Liver (tissue), 9 donors: Measurements from ENCODE around the gene C16orf86. TPM values are rescaled to one million over a fixed set of nuclear protein-coding genes. Genes with fewer than 3 reads are reported as not detected.

Experiments
- DNase-seq: peaks from one replicate; pipeline ENCODE4 v3.0.0-alpha.2; 2017; ENCODE audit warnings: low spot score
- H3K27ac ChIP-seq, 2 donors: one replicate each; pipeline ENCODE4 v1.7.0; 2013; ENCODE audit warnings: inconsistent platforms in 2 of 2, low read length in 2 of 2, control low read depth in 1 of 2, low read depth in 1 of 2, mild to moderate bottlenecking in 1 of 2
- H3K27me3 ChIP-seq, 4 donors: one replicate each; pipeline versions ENCODE4 v1.6.1 to v1.7.0; 2013; ENCODE audit warnings: low read length in 3 of 4, inconsistent platforms in 1 of 4, mild to moderate bottlenecking in 1 of 4, moderate library complexity in 1 of 4; ENCODE audit not compliant: control insufficient read depth in 4 of 4, insufficient read depth in 4 of 4
- H3K36me3 ChIP-seq, 4 donors: one replicate each; pipeline versions ENCODE4 v1.6.1 to v1.7.0; 2013; ENCODE audit warnings: low read length in 3 of 4, mild to moderate bottlenecking in 3 of 4, low read depth in 1 of 4, moderate library complexity in 1 of 4; ENCODE audit not compliant: control insufficient read depth in 4 of 4, insufficient read depth in 3 of 4
- H3K4me1 ChIP-seq, 4 donors: one replicate each; pipeline versions ENCODE4 v1.6.1 to v1.7.0; 2013; ENCODE audit warnings: low read length in 3 of 4, mild to moderate bottlenecking in 3 of 4, moderate library complexity in 1 of 4; ENCODE audit not compliant: control insufficient read depth in 4 of 4, insufficient read depth in 4 of 4
- H3K4me3 ChIP-seq, 3 donors: one replicate each; pipeline versions ENCODE4 v1.6.1 to v1.7.0; 2013; ENCODE audit warnings: low read length in 3 of 3, control low read depth in 1 of 3, low read depth in 1 of 3, mild to moderate bottlenecking in 1 of 3
- H3K9ac ChIP-seq, 2 donors: one replicate each; pipeline ENCODE4 v1.7.0; 2013; ENCODE audit warnings: low read length in 2 of 2, mild to moderate bottlenecking in 2 of 2, moderate library complexity in 2 of 2, control low read depth in 1 of 2, low read depth in 1 of 2
- H3K9me3 ChIP-seq, 4 donors: one replicate each; pipeline versions ENCODE4 v1.6.1 to v1.7.0; 2013; ENCODE audit warnings: low read length in 3 of 4; ENCODE audit not compliant: control insufficient read depth in 4 of 4
- CTCF ChIP-seq: fragments of 150-350 bp; IDR thresholded peaks from 2 replicates; pipeline ENCODE4 v1.5.1; 2017; ENCODE audit warnings: improper control_type of control experiment, low read depth, low read length; ENCODE audit not compliant: missing input control
- EGR1 ChIP-seq, 2 donors: IDR thresholded peaks; 2 replicates each; pipeline ENCODE4 v1.6.1; 2016 to 2018; ENCODE audit warnings: antibody characterized with exemption in 2 of 2, low read depth in 2 of 2
- FOXA1 ChIP-seq: IDR thresholded peaks from 2 replicates; pipeline ENCODE4 v1.6.1; 2016; ENCODE audit warnings: antibody characterized with exemption
- FOXA2 ChIP-seq: IDR thresholded peaks from 2 replicates; pipeline ENCODE4 v1.6.1; 2016; ENCODE audit warnings: antibody characterized with exemption
- GABPA ChIP-seq, 2 donors: IDR thresholded peaks in 1 of 2; conservative IDR thresholded peaks in 1 of 2; 2 replicates each; pipeline ENCODE4 v1.6.1; 2016; ENCODE audit warnings: antibody characterized with exemption in 2 of 2, mild to moderate bottlenecking in 1 of 2, moderate library complexity in 1 of 2
- HNF4A ChIP-seq, 2 donors: conservative IDR thresholded peaks; 2 replicates each; pipeline ENCODE4 v1.6.1; 2016; ENCODE audit warnings: antibody characterized with exemption in 2 of 2, mild to moderate bottlenecking in 2 of 2
- HNF4G ChIP-seq: IDR thresholded peaks from 2 replicates; pipeline ENCODE4 v1.6.1; 2016; ENCODE audit warnings: antibody characterized with exemption
- JUND ChIP-seq, 2 donors: IDR thresholded peaks; 2 replicates each; pipeline ENCODE4 v1.6.1; 2016; ENCODE audit warnings: antibody characterized with exemption in 2 of 2
- NR2F2 ChIP-seq: IDR thresholded peaks from 2 replicates; pipeline ENCODE4 v1.6.1; 2016; ENCODE audit warnings: antibody characterized with exemption
- RAD21 ChIP-seq, 2 donors: IDR thresholded peaks; 2 replicates each; pipeline ENCODE4 v1.6.1; 2016; ENCODE audit warnings: antibody characterized with exemption in 2 of 2, mild to moderate bottlenecking in 2 of 2
- RXRA ChIP-seq, 2 donors: IDR thresholded peaks; 2 replicates each; pipeline ENCODE4 v1.6.1; 2017 to 2018; ENCODE audit warnings: antibody characterized with exemption in 2 of 2, mild to moderate bottlenecking in 1 of 2
- SP1 ChIP-seq: IDR thresholded peaks from 2 replicates; pipeline ENCODE4 v1.6.1; 2018; ENCODE audit warnings: antibody characterized with exemption, mild to moderate bottlenecking
- TAF1 ChIP-seq: conservative IDR thresholded peaks from 2 replicates; pipeline ENCODE4 v1.6.1; 2016; ENCODE audit warnings: antibody characterized with exemption, mild to moderate bottlenecking
- ZBTB33 ChIP-seq: IDR thresholded peaks from 2 replicates; pipeline ENCODE4 v1.6.1; 2016; ENCODE audit warnings: antibody characterized with exemption
- WGBS: extraction: QIAGEN DNeasy Blood & Tissue Kit; methylation state at CpG from one replicate; pipeline ENCODE4 v1.1.7; 2013; 5-methylcytosine and 5-hydroxymethylcytosine counted together
- polyA plus RNA-seq, 2 donors: library from polyadenylated mRNA; stranded (reverse) in 1 of 2; unstranded in 1 of 2; fragments of 200-250 nt in 1 of 2; fragments of >200 nt in 1 of 2; fragmentation: Nextera tagmentation in 1 of 2; extraction: Ambion mirVana in 1 of 2; gene quantifications; one replicate each; pipeline versions ENCODE4 v1.2.1 to v1.2.3, GENCODE V29; 2013 to 2015
- total RNA-seq, 2 donors: library from RNA; depleted of rRNA; stranded (reverse); fragments of >200 nt; gene quantifications; one replicate each; pipeline ENCODE4 v1.2.3, GENCODE V29; 2014
- TF ChIP-seq, protein P1 (sequence below): IDR thresholded peaks from 2 replicates; pipeline ENCODE4 v1.6.1; 2016; ENCODE audit warnings: antibody characterized with exemption
- TF ChIP-seq, protein P2 (sequence below): IDR thresholded peaks from 2 replicates; pipeline ENCODE4 v1.6.1; 2016; ENCODE audit warnings: antibody characterized with exemption, mild to moderate bottlenecking
- donor health status: healthy.
- donor health status: healthy.
- donor health status: healthy.
- donor health status: healthy.
- donor health status: healthy.

The C16orf86 gene
- total and polyA plus RNA-seq, 4 donors = 1.2 to 2.6 (median 2.1) TPM

DNA sequence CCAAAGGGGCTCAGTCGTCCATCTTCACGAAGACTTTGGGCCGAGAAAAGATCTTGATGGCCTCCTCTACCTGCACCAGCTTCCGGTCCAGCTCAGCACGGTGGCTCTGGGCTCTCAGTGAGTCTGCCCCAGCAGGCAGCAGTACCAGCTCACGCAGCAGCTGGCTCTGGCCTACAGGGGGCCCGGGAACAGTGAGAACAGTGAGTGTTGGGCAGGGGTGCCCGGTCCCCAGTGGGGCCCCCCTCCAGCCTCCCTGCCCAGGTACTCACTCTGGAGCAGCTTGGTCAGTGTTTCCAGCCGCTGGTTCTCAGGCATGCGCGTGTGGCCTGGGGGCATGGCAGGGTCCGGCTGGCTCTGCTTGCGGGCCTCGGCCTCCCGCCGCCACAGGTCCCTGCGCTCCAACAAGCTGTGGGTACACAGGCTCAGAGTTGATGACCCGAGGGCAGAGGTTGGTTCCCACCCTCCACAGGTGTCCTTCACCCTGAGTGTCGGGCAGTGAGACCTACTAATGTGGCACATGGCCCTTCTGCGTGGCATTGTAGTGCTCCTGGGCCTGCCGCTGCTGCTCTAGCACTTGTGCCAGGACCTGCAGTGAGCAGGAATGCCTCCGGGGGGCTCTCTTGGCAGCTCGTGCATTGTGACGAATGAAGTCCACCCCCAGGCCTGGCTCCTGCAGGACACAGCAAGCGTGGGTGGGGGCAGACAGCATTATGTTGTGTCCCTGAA, 3.3 kb upstream of the C16orf86 start:
- Histone ChIP-seq H3K36me3 (no peaks in the 10 kb centered on the region), H3K27ac (peak overlapping the region; percentile 58 to 71), H3K9me3 (no peaks in the 10 kb centered on the region), H3K4me1 (peaks cover 23 to 75% (median 56%) of the 10 kb centered on the region in 4 donors), H3K9ac (peak overlapping the region in 1 of 2 donors; percentile 40), H3K4me3 (no peak overlapping the region), H3K27me3 (no peaks in the 10 kb centered on the region)
- TF ChIP-seq JUND (IDR thresholded peaks at IDR 0.05) (no peak), RXRA (IDR thresholded peaks at IDR 0.05) (peak; percentile 63 to 67), HNF4G (no peak), SP1 (peak; percentile 60), ZBTB33 (no peak), EGR1 (IDR thresholded peaks at IDR 0.05; ENCODE audit: low read depth in 2 of 2) (no peak), CTCF (peak; percentile 16), GABPA (IDR thresholded peaks at IDR 0.05 in 1 of 2, conservative IDR thresholded peaks at IDR 0.05 in 1 of 2) (no peak), HNF4A (conservative IDR thresholded peaks at IDR 0.05) (peak; percentile 80 to 86), RAD21 (IDR thresholded peaks at IDR 0.05) (peak in 1 of 2 donors; percentile 19)
- TF ChIP-seq, protein P1, sequence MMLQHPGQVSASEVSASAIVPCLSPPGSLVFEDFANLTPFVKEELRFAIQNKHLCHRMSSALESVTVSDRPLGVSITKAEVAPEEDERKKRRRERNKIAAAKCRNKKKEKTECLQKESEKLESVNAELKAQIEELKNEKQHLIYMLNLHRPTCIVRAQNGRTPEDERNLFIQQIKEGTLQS = no peak
- WGBS = 54% methylated on average over 25 of the region's 25 CpGs
- no peak for DNase-seq

DNA sequence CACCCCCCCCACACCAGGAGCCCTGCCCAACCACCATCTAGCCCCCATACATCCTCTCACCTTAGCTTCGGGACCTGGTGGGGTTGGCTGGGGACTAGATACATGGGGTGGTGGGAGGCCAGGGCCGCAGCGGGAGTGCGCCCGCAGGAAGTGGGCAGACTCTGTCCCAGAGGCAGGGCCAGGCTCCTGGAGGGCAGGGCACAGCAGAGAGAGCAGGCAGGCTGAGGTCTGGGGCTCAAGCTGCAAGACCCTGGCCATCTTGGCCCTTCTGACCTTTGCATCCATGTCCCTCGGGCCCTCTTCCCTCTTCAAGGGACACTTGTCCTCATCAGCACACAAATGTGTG, 2.8 kb upstream of the C16orf86 start:
- Histone ChIP-seq H3K9me3 (no peaks in the 10 kb centered on the region), H3K4me1 (peaks cover 25 to 80% (median 60%) of the 10 kb centered on the region in 4 donors), H3K36me3 (no peaks in the 10 kb centered on the region), H3K27ac (peak overlapping the region; percentile 58 to 71), H3K4me3 (no peak overlapping the region), H3K27me3 (no peaks in the 10 kb centered on the region), H3K9ac (no peak overlapping the region)
- no peak for TF ChIP-seq RAD21 (IDR thresholded peaks at IDR 0.05)
- TF ChIP-seq, protein P1 = no peak
- WGBS = 88% methylated on average over 6 of the region's 6 CpGs
- DNase-seq = no peak

- Histone ChIP-seq H3K36me3 (no peaks in the 10 kb centered on the region), H3K4me3 (no peak overlapping the region), H3K27me3 (no peaks in the 10 kb centered on the region), H3K9ac (no peak overlapping the region), H3K4me1 (peaks cover 24 to 80% (median 58%) of the 10 kb centered on the region in 4 donors), H3K27ac (peak overlapping the region in 1 of 2 donors; percentile 58), H3K9me3 (no peaks in the 10 kb centered on the region)
- 92% methylated on average over 4 of the region's 4 CpGs for WGBS
- no peak for DNase-seq
- TF ChIP-seq RXRA (IDR thresholded peaks at IDR 0.05) = no peak
- no peak for TF ChIP-seq SP1
- TF ChIP-seq, protein P2, sequence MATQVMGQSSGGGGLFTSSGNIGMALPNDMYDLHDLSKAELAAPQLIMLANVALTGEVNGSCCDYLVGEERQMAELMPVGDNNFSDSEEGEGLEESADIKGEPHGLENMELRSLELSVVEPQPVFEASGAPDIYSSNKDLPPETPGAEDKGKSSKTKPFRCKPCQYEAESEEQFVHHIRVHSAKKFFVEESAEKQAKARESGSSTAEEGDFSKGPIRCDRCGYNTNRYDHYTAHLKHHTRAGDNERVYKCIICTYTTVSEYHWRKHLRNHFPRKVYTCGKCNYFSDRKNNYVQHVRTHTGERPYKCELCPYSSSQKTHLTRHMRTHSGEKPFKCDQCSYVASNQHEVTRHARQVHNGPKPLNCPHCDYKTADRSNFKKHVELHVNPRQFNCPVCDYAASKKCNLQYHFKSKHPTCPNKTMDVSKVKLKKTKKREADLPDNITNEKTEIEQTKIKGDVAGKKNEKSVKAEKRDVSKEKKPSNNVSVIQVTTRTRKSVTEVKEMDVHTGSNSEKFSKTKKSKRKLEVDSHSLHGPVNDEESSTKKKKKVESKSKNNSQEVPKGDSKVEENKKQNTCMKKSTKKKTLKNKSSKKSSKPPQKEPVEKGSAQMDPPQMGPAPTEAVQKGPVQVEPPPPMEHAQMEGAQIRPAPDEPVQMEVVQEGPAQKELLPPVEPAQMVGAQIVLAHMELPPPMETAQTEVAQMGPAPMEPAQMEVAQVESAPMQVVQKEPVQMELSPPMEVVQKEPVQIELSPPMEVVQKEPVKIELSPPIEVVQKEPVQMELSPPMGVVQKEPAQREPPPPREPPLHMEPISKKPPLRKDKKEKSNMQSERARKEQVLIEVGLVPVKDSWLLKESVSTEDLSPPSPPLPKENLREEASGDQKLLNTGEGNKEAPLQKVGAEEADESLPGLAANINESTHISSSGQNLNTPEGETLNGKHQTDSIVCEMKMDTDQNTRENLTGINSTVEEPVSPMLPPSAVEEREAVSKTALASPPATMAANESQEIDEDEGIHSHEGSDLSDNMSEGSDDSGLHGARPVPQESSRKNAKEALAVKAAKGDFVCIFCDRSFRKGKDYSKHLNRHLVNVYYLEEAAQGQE = no peak
- TF ChIP-seq TAF1 = no peak
- TF ChIP-seq GABPA (IDR thresholded peaks at IDR 0.05 in 1 of 2, conservative IDR thresholded peaks at IDR 0.05 in 1 of 2) = no peak
- no peak for TF ChIP-seq HNF4G
- no peak for TF ChIP-seq CTCF
- no peak for TF ChIP-seq FOXA1
- TF ChIP-seq NR2F2 = no peak
- no peak for TF ChIP-seq FOXA2
- TF ChIP-seq JUND (IDR thresholded peaks at IDR 0.05) = no peak
These were observed 2.4 kb upstream of the C16orf86 start for GRCh38 chr16:67664258-67664657.
